H1 (cell line): ENCODE measurements around the gene BEST2. TPM values are rescaled to one million over a fixed set of nuclear protein-coding genes. Genes with fewer than 3 reads are reported as not detected.

Experiments used
- BCL11A ChIP-seq, 2 experiments: IDR thresholded peaks; one replicate each; pipeline ENCODE4 v1.6.1; 2011; ENCODE audit warnings: low read depth in 2 of 2, low read length in 2 of 2, mild to moderate bottlenecking in 2 of 2
- EP300 ChIP-seq, 2 experiments: IDR thresholded peaks; 1 replicate in 1 of 2; 2 replicates in 1 of 2; pipeline ENCODE4 v1.6.1; 2011 to 2012; ENCODE audit warnings: low read depth in 2 of 2, low read length in 2 of 2, mild to moderate bottlenecking in 2 of 2, borderline replicate concordance in 1 of 2, inconsistent platforms in 1 of 2, moderate library complexity in 1 of 2
- SP4 ChIP-seq: IDR thresholded peaks from 2 replicates; pipeline ENCODE4 v1.6.1; 2012; ENCODE audit warnings: low read length, inconsistent platforms
- polyA plus RNA-seq, 7 experiments: library from polyadenylated mRNA; depleted of rRNA in 3 of 7; stranded (reverse) in 5 of 7; unstranded in 2 of 7; fragments of >200 nt in 5 of 7; fragments of 200-250 nt in 2 of 7; gene quantifications; 1 replicate in 5 of 7; 2 replicates in 1 of 7; 4 replicates in 1 of 7; pipeline versions ENCODE4 v1.2.1 to v1.2.3, GENCODE V29; 2011 to 2013; ENCODE audit warnings: missing spikeins in 2 of 7, mixed read lengths in 2 of 7
- total RNA-seq: library from RNA; stranded (reverse); fragmentation: NEBNext Ultra II Directional; extraction: Animal tissue kit (Norgen Biotek cat#: 25700); gene quantifications from 2 replicates; pipeline ENCODE4 v1.2.1, GENCODE V29; 2021

BEST2 gene
- total and polyA plus RNA-seq, 2 of the 8 experiments (the other 6 are each of a cell fraction or from before 2014, with no cell fraction given), result 4.6 to 7.3 TPM

DNA sequence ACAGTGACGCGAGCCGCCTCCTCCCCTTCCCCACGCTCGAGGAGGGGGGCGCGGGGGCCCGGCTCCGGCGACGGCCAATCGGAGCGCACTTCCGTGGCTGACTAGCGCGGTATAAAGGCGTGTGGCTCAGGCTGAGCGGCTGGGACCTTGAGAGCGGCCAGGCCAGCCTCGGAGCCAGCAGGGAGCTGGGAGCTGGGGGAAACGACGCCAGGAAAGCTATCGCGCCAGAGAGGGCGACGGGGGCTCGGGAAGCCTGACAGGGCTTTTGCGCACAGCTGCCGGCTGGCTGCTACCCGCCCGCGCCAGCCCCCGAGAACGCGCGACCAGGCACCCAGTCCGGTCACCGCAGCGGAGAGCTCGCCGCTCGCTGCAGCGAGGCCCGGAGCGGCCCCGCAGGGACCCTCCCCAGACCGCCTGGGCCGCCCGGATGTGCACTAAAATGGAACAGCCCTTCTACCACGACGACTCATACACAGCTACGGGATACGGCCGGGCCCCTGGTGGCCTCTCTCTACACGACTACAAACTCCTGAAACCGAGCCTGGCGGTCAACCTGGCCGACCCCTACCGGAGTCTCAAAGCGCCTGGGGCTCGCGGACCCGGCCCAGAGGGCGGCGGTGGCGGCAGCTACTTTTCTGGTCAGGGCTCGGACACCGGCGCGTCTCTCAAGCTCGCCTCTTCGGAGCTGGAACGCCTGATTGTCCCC is 39.9 kb downstream of the BEST2 start, which contains the start of gene JUNB (continued):
- no peak for TF ChIP-seq SP4
- TF ChIP-seq EP300 (IDR thresholded peaks at IDR 0.05; ENCODE audit: borderline replicate concordance in 1 of 2, low read depth in 2 of 2, low read length in 2 of 2), result no peak
- TF ChIP-seq BCL11A (IDR thresholded peaks at IDR 0.05; ENCODE audit: low read depth in 2 of 2, low read length in 2 of 2), result no peak
- TF ChIP-seq, all 59 proteins: peak for 12
